Fibroblast of lung (primary cell): ENCODE results near the gene STAT4. TPM values are rescaled to one million over a fixed set of nuclear protein-coding genes. Genes with fewer than 3 reads are reported as not detected.

Experiments used
- DNase-seq, 2 donors: peaks; one replicate each; pipeline versions ENCODE4 v3.0.0 to v3.0.0-alpha.2; 2010; ENCODE audit warnings: low read depth in 2 of 2
- H2AFZ ChIP-seq: 2 replicates; pipeline ENCODE4 v1.5.1; 2012; ENCODE audit warnings: low read length, control low read depth, inconsistent platforms
- H3K27ac ChIP-seq: 2 replicates; pipeline ENCODE4 v1.5.1; 2011; ENCODE audit warnings: low read length, control low read depth; ENCODE audit not compliant: insufficient read depth
- H3K27me3 ChIP-seq: 2 replicates; pipeline ENCODE4 v1.5.1; 2011; ENCODE audit warnings: mild to moderate bottlenecking, low read length; ENCODE audit not compliant: control insufficient read depth, insufficient read depth
- H3K36me3 ChIP-seq: 2 replicates; pipeline ENCODE4 v1.5.1; 2011; ENCODE audit warnings: low read length; ENCODE audit not compliant: control insufficient read depth, insufficient read depth
- H3K4me1 ChIP-seq: 2 replicates; pipeline ENCODE4 v1.5.1; 2011; ENCODE audit warnings: low read length; ENCODE audit not compliant: control insufficient read depth, insufficient read depth; ENCODE audit errors: extremely low read depth
- H3K4me2 ChIP-seq: 2 replicates; pipeline ENCODE4 v1.5.1; 2011; ENCODE audit warnings: low read length, control low read depth; ENCODE audit not compliant: insufficient read depth; ENCODE audit errors: extremely low read depth
- H3K4me3 ChIP-seq, 4 experiments: fragments of 200-600 bp in 1 of 4; sonication (generic) in 1 of 4; replicated peaks in 1 of 4; 2 replicates each; pipeline ENCODE4 v1.5.1; 2011 to 2016; ENCODE audit warnings: low read length in 4 of 4, low read depth in 3 of 4, mild to moderate bottlenecking in 3 of 4, control low read depth in 2 of 4, inconsistent platforms in 1 of 4, mixed read lengths in 1 of 4; ENCODE audit not compliant: insufficient read depth in 1 of 4; ENCODE audit errors: control extremely low read depth in 1 of 4
- H3K79me2 ChIP-seq: 2 replicates; pipeline ENCODE4 v1.5.1; 2012; ENCODE audit warnings: mild to moderate bottlenecking, low read length, inconsistent platforms; ENCODE audit not compliant: control insufficient read depth, insufficient read depth
- H3K9ac ChIP-seq: 2 replicates; pipeline ENCODE4 v1.5.1; 2011; ENCODE audit warnings: mild to moderate bottlenecking, low read length, control low read depth; ENCODE audit not compliant: insufficient read depth
- H3K9me3 ChIP-seq: 2 replicates; pipeline ENCODE4 v1.5.1; 2012; ENCODE audit warnings: low read depth, low read length; ENCODE audit not compliant: control insufficient read depth, insufficient read depth
- H4K20me1 ChIP-seq: 2 replicates; pipeline ENCODE4 v1.5.1; 2011; ENCODE audit warnings: low read length; ENCODE audit not compliant: control insufficient read depth, insufficient read depth; ENCODE audit errors: extremely low read depth
- EZH2 ChIP-seq: IDR thresholded peaks from 2 replicates; pipeline ENCODE4 v1.5.1; 2012; ENCODE audit warnings: low read length, control low read depth, mild to moderate bottlenecking; ENCODE audit errors: missing control alignments
- polyA plus RNA-seq, 2 donors: library from polyadenylated mRNA; depleted of rRNA in 1 of 2; stranded (reverse) in 1 of 2; unstranded in 1 of 2; fragments of >200 nt; gene quantifications; 2 replicates each; pipeline ENCODE4 v1.2.1, GENCODE V29; 2011 to 2012; ENCODE audit warnings: missing spikeins in 1 of 2
- total RNA-seq: library from RNA; depleted of rRNA; stranded (reverse); fragments of >200 nt; gene quantifications from 2 replicates; pipeline ENCODE4 v1.2.1, GENCODE V29; 2014
- TF ChIP-seq, protein P1 (sequence below), 2 donors: IDR thresholded peaks in 1 of 2; conservative IDR thresholded peaks in 1 of 2; 1 replicate in 1 of 2; 2 replicates in 1 of 2; pipeline ENCODE4 v1.5.1; 2011 to 2012; ENCODE audit warnings: low read length in 2 of 2, control low read depth in 1 of 2, inconsistent platforms in 1 of 2, low read depth in 1 of 2, mild to moderate bottlenecking in 1 of 2

The STAT4 gene
- total and polyA plus RNA-seq, 2 donors (not counting 1 experiment from before 2014, with no cell fraction given): 0.66 to 1.2 TPM

DNA sequence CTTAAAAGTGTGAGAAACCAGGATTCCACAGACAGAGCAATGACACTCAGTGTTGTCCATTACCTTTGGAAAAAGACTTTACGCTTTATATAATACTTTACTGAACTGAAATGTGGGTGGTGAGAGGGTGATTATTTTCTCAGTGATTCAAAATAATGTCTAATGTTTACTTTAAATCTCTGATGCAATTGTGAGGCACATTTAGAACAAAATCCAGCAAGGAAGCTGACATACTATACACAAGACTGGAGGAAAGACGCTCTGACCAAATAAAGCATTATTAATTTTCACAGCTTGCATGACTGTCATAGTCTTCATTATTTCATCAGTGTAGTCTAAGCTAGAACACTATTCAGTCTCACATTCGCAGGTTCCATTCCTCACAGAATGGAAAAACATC is 102.7 kb downstream of the STAT4 start:
- no peak overlapping the region for H3K4me2 ChIP-seq

DNA sequence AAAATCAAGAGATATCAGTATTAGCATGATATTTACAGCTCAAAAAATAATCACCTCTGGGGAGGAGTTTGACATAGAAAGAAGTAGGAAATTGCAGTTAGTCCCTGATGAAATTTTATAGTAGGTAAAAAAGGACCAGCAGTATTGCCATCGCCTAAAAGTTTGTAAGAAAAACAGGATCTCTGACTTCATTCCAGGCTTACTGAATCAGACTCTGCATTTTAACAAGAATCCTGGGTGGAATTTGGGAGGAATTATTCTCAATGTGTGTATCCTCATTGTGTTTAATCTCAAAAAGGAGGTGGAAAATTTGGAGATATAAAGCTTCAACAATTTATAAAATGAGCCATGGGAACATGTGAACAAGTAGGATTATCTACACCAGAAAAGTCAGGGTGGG is 105.7 kb downstream of the STAT4 start:
- no peaks in the 10 kb centered on the region for H3K79me2 ChIP-seq
- no peak overlapping the region for H2AFZ ChIP-seq
- H3K9me3 ChIP-seq: no peaks in the 10 kb centered on the region
- no peaks in the 10 kb centered on the region for H3K27me3 ChIP-seq
- H3K36me3 ChIP-seq: no peaks in the 10 kb centered on the region
- H3K9ac ChIP-seq: no peak overlapping the region
- peak in 1 of 2 donors; percentile 36 for DNase-seq
- H3K4me2 ChIP-seq: no peak overlapping the region
- TF ChIP-seq, protein P1, sequence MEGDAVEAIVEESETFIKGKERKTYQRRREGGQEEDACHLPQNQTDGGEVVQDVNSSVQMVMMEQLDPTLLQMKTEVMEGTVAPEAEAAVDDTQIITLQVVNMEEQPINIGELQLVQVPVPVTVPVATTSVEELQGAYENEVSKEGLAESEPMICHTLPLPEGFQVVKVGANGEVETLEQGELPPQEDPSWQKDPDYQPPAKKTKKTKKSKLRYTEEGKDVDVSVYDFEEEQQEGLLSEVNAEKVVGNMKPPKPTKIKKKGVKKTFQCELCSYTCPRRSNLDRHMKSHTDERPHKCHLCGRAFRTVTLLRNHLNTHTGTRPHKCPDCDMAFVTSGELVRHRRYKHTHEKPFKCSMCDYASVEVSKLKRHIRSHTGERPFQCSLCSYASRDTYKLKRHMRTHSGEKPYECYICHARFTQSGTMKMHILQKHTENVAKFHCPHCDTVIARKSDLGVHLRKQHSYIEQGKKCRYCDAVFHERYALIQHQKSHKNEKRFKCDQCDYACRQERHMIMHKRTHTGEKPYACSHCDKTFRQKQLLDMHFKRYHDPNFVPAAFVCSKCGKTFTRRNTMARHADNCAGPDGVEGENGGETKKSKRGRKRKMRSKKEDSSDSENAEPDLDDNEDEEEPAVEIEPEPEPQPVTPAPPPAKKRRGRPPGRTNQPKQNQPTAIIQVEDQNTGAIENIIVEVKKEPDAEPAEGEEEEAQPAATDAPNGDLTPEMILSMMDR (conservative IDR thresholded peaks at IDR 0.05 in 1 of 2, IDR thresholded peaks at IDR 0.05 in 1 of 2; ENCODE audit: low read depth in 1 of 2, low read length in 2 of 2): no peak
- TF ChIP-seq EZH2: no peak
- no peak overlapping the region for H3K4me3 ChIP-seq
- H3K4me1 ChIP-seq: peaks cover 8% of the 10 kb centered on the region
- H4K20me1 ChIP-seq: no peaks in the 10 kb centered on the region
- H3K27ac ChIP-seq: no peak overlapping the region

More for the DNA sequence above, 102.7 kb downstream of the STAT4 start:
- Histone ChIP-seq H3K9me3 (no peaks in the 10 kb centered on the region), H3K79me2 (no peaks in the 10 kb centered on the region), H3K27ac (no peak overlapping the region), H2AFZ (no peak overlapping the region), H3K4me1 (peaks cover 15% of the 10 kb centered on the region), H4K20me1 (no peaks in the 10 kb centered on the region), H3K27me3 (no peaks in the 10 kb centered on the region), H3K4me3 (no peak overlapping the region), H3K36me3 (no peaks in the 10 kb centered on the region), H3K9ac (no peak overlapping the region)
- peak; percentile 47 to 71 for DNase-seq
- TF ChIP-seq EZH2: no peak

DNA sequence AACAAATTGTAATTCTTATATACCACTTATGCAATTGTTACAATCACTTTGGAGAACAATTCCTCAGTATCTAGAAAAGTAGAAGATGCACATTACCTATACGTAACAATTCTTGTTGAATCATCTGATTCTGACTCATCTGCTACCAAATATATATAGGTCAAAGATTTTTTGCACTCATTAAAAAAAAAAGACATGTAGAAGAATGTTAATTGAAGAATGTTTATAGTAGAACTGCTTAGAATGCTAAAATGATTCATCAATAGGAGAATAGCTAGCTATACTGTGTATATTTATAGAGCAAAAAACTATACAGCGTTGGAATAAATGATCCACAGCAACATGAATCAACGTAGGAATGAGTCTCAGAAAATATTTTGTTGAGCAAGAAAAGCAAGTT is 107.4 kb downstream of the STAT4 start:
- TF ChIP-seq, protein P1 (conservative IDR thresholded peaks at IDR 0.05 in 1 of 2, IDR thresholded peaks at IDR 0.05 in 1 of 2; ENCODE audit: low read depth in 1 of 2, low read length in 2 of 2): no peak
- TF ChIP-seq EZH2: no peak

More for the DNA sequence above, 107.4 kb downstream of the STAT4 start:
- no peak overlapping the region for H3K27ac ChIP-seq
- no peaks in the 10 kb centered on the region for H3K27me3 ChIP-seq
- no peaks in the 10 kb centered on the region for H3K36me3 ChIP-seq
- H3K79me2 ChIP-seq: no peaks in the 10 kb centered on the region
- H3K4me1 ChIP-seq: peaks cover 14% of the 10 kb centered on the region
- H4K20me1 ChIP-seq: no peaks in the 10 kb centered on the region
- no peak overlapping the region for H3K9ac ChIP-seq
- H2AFZ ChIP-seq: no peak overlapping the region
- peak; percentile 38 to 51 for DNase-seq
- no peaks in the 10 kb centered on the region for H3K9me3 ChIP-seq
- no peak overlapping the region for H3K4me3 ChIP-seq
- peak overlapping the region; percentile 3 for H3K4me2 ChIP-seq
